ENCODE results near the gene SSX2IP.
"Not testable (repeated sequence)": the region's sequence is repeated elsewhere in the genome, so short reads cannot be mapped to it uniquely, and the experiment has no call there.

The SSX2IP gene

GRCh38 chr1:84613887-84614286 lies 76.4 kb downstream of the SSX2IP start:
- no peak for DNase-seq

- DNase-seq: no peak
These were observed 77.2 kb downstream of the SSX2IP start for GRCh38 chr1:84613026-84613425.

- no peak for DNase-seq
These were observed 78.5 kb downstream of the SSX2IP start for GRCh38 chr1:84611796-84612195.

- no peak for DNase-seq
These were observed 79.2 kb downstream of the SSX2IP start for GRCh38 chr1:84611091-84611490.

GRCh38 chr1:84606977-84607376 lies 83.3 kb downstream of the SSX2IP start:
- no peak for DNase-seq

- no peak for DNase-seq
These were observed 85.1 kb downstream of the SSX2IP start for GRCh38 chr1:84605157-84605556.

- no peak for DNase-seq
These were observed 86.1 kb downstream of the SSX2IP start for GRCh38 chr1:84603941-84604830.

GRCh38 chr1:84603223-84603622 lies 87.0 kb downstream of the SSX2IP start:
- DNase-seq: no peak

- DNase-seq: no peak
These were observed 89.5 kb downstream of the SSX2IP start for GRCh38 chr1:84600796-84601195.

- DNase-seq: no peak
These were observed 91.2 kb downstream of the SSX2IP start for GRCh38 chr1:84598846-84599741.

- DNase-seq: no peak
These were observed 91.8 kb downstream of the SSX2IP start for GRCh38 chr1:84598418-84598817.

GRCh38 chr1:84597011-84597410 lies 93.2 kb downstream of the SSX2IP start:
- DNase-seq: no peak

- DNase-seq: not testable (repeated sequence)
These were observed 95.3 kb downstream of the SSX2IP start for GRCh38 chr1:84594959-84595358.
